Choroid plexus epithelial cell (primary cell): ENCODE measurements around the gene CLEC2B.
A peak's percentile ranks its signal among the peaks of the same experiment; 100 is the strongest.

Source experiments
- DNase-seq: peaks from one replicate; pipeline ENCODE4 v3.0.0-alpha.2; 2010; ENCODE audit warnings: low read depth
- H3K4me3 ChIP-seq: 2 replicates; pipeline ENCODE4 v1.5.1; 2011; ENCODE audit warnings: low read depth, mild to moderate bottlenecking, control low read depth, low read length, moderate library complexity
- TF ChIP-seq, protein P1 (sequence below): conservative IDR thresholded peaks from 2 replicates; pipeline ENCODE4 v1.5.1; 2011; ENCODE audit warnings: low read depth, mild to moderate bottlenecking, control low read depth, inconsistent platforms, low read length, moderate library complexity

Gene CLEC2B

GRCh38 chr12:9869307-9870161 is at the start of gene CLEC2B:
CLEC2B (minus strand) TSS chr12:9869354.
- H3K4me3 ChIP-seq, result peak within 1 kb of the TSS; percentile 51
- TF ChIP-seq, protein P1, sequence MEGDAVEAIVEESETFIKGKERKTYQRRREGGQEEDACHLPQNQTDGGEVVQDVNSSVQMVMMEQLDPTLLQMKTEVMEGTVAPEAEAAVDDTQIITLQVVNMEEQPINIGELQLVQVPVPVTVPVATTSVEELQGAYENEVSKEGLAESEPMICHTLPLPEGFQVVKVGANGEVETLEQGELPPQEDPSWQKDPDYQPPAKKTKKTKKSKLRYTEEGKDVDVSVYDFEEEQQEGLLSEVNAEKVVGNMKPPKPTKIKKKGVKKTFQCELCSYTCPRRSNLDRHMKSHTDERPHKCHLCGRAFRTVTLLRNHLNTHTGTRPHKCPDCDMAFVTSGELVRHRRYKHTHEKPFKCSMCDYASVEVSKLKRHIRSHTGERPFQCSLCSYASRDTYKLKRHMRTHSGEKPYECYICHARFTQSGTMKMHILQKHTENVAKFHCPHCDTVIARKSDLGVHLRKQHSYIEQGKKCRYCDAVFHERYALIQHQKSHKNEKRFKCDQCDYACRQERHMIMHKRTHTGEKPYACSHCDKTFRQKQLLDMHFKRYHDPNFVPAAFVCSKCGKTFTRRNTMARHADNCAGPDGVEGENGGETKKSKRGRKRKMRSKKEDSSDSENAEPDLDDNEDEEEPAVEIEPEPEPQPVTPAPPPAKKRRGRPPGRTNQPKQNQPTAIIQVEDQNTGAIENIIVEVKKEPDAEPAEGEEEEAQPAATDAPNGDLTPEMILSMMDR, result no peak
- DNase-seq, result peak; percentile 91

GRCh38 chr12:9911708-9912107 is 42.6 kb upstream of the CLEC2B start:
- TF ChIP-seq, protein P1, result no peak
- no peak overlapping the region for H3K4me3 ChIP-seq
- DNase-seq, result no peak

DNA sequence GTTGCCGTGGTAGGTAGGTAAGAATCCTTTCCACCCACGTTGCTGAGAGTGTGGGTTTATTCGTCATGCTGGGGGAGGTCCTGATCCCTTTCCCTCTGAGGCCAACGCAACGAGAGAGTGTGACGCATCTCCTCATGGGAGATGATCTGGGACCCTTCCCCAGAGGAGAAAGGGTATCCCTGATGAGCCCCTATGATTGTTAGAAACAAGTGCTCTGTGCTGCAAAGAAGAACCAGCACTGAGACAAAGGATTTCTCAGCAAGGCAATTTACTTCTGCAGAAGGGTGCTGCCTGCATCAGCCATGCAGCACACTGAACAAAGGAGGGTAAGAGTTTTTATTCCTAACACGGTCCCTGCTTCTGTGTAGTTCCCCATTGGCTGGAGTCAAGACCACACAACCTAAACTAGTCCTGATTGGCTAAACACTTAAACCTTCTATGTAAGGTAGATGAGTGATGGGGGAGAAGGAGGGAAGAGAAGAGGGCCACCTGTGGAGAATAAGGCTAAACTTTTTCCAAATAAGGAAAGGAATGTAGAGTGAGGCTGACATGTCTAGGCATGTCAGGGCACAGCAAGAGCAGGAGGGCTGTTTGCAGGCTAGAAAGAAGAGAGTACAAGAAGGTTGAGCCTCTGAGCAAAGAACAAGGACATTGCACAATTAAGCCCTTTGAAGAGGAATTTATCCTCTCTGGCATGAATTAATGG is 41.7 kb upstream of the CLEC2B start:
- TF ChIP-seq, protein P1, result no peak
- no peak overlapping the region for H3K4me3 ChIP-seq
- peak; percentile 36 for DNase-seq

DNA sequence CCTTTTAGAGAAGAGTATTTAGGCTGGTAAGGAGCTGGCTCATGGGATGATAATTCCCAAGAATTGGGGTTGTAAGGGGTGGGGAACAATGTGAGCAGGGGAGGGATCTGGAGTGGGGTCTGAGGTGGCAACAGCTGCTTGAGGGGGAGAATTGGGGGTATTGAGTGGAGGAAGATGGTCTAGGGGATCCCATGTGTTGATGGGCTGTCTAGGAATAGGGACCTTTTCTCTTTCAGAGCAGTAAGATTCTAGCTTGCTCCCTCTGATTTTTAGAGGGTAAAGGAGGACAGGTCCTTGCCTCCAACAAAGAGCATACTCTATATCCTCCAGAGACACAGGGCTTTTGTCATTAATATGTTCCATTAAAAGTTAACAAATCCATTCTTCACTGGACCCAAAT is 40.6 kb upstream of the CLEC2B start:
- TF ChIP-seq, protein P1, result no peak
- no peak for DNase-seq

DNA sequence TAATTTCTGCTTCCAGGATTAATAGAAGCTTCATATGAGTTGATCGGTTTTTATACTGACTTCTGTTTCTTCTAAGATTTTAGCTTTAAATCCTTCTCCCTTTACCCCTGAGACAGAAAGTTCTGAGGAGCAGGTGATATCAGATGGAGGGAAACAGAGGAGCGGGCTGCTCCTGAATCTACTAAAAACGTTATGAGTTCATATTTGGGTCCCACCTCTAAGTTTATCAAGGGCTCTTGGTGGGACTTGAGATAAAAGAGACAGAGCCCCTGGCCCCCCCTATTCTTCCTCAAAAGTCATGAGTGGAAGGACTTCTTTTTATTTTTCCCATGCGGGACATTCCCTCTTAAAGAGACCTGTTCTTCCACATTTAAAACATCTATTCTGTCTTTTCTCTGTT is 39.2 kb upstream of the CLEC2B start:
- DNase-seq, result no peak
- H3K4me3 ChIP-seq, result no peak overlapping the region
- TF ChIP-seq, protein P1, result no peak

More for the DNA sequence above, 40.6 kb upstream of the CLEC2B start:
- no peak overlapping the region for H3K4me3 ChIP-seq

- no peak for DNase-seq
- TF ChIP-seq, protein P1, result no peak
- no peak overlapping the region for H3K4me3 ChIP-seq
These were observed 38.6 kb upstream of the CLEC2B start for GRCh38 chr12:9907769-9908168.
